BLaER1 (cell line): ENCODE results near the gene YIPF3.
"Not testable (repeated sequence)": the region's sequence is repeated elsewhere in the genome, so short reads cannot be mapped to it uniquely, and the experiment has no call there.

Experiments
- H3K27ac ChIP-seq: shearing (Covaris generic); formaldehyde crosslinking; 2 replicates; pipeline ENCODE4 v1.8.1; 2022
- H3K27me3 ChIP-seq: shearing (Covaris generic); formaldehyde crosslinking; 2 replicates; pipeline ENCODE4 v1.8.1; 2022
- H3K36me3 ChIP-seq: shearing (Covaris generic); formaldehyde crosslinking; 2 replicates; pipeline ENCODE4 v1.8.1; 2022
- H3K4me1 ChIP-seq: shearing (Covaris generic); formaldehyde crosslinking; 2 replicates; pipeline ENCODE4 v1.8.1; 2022
- H3K4me2 ChIP-seq: shearing (Covaris generic); formaldehyde crosslinking; 2 replicates; pipeline ENCODE4 v1.8.1; 2022
- H3K4me3 ChIP-seq: shearing (Covaris generic); formaldehyde crosslinking; 2 replicates; pipeline ENCODE4 v1.8.1; 2022
- H3K9ac ChIP-seq: shearing (Covaris generic); formaldehyde crosslinking; 2 replicates; pipeline ENCODE4 v1.8.1; 2022
- H3K9me3 ChIP-seq: shearing (Covaris generic); formaldehyde crosslinking; 2 replicates; pipeline ENCODE4 v1.8.1; 2022
- H4K20me1 ChIP-seq: shearing (Covaris generic); formaldehyde crosslinking; 2 replicates; pipeline ENCODE4 v1.8.1; 2022
- Cebpa-rat ChIP-seq: shearing (Covaris generic); IDR thresholded peaks from 2 replicates; pipeline ENCODE4 v1.8.1; 2022

YIPF3 gene

GRCh38 chr6:43478008-43478372, 38.7 kb downstream of the YIPF3 start:
- H3K36me3 ChIP-seq, result no peaks in the 10 kb centered on the region; the same call in 1 of the 2 replicates
- H3K4me3 ChIP-seq, result peak overlapping the region; percentile 71
- TF ChIP-seq Cebpa-rat, result no peak
- H3K4me1 ChIP-seq, result peaks cover 36% of the 10 kb centered on the region
- H3K27ac ChIP-seq, result peak overlapping the region; percentile 77
- H3K4me2 ChIP-seq, result peak overlapping the region; percentile 99
- H3K9me3 ChIP-seq, result no peaks in the 10 kb centered on the region
- peaks cover 17% of the 10 kb centered on the region for H4K20me1 ChIP-seq
- H3K27me3 ChIP-seq, result no peaks in the 10 kb centered on the region
- H3K9ac ChIP-seq, result peak overlapping the region; percentile 87

GRCh38 chr6:43477235-43478007, 39.3 kb downstream of the YIPF3 start, which contains the start of gene TJAP1:
Gene TJAP1 (plus strand): TSS chr6:43477570. CDS start chr6:43499002, 21,432 bp downstream.
- TF ChIP-seq Cebpa-rat, result no peak
- Histone ChIP-seq H3K27ac (peak within 1 kb of the TSS; percentile 77), H3K9ac (peak within 1 kb of the TSS; percentile 87), H3K4me2 (peak within 1 kb of the TSS; percentile 99), H3K36me3 (no peaks in the 10 kb centered on the region; the same call in 1 of the 2 replicates), H3K27me3 (no peaks in the 10 kb centered on the region), H3K9me3 (no peaks in the 10 kb centered on the region), H3K4me1 (peaks cover 36% of the 10 kb centered on the region), H4K20me1 (peaks cover 17% of the 10 kb centered on the region), H3K4me3 (peak within 1 kb of the TSS; percentile 71)

- Histone ChIP-seq H3K27me3 (no peaks in the 10 kb centered on the region), H3K27ac (no peak overlapping the region), H3K4me2 (peak overlapping the region; percentile 99), H3K36me3 (no peaks in the 10 kb centered on the region), H4K20me1 (peaks cover 17% of the 10 kb centered on the region; the same call in 1 of the 2 replicates), H3K4me3 (peak overlapping the region; percentile 71), H3K9ac (peak overlapping the region; percentile 87), H3K9me3 (no peaks in the 10 kb centered on the region), H3K4me1 (peaks cover 36% of the 10 kb centered on the region)
- TF ChIP-seq Cebpa-rat, result no peak
These were observed 40.0 kb downstream of the YIPF3 start for GRCh38 chr6:43476746-43477145.

- H4K20me1 ChIP-seq, result peaks cover 10% of the 10 kb centered on the region; the same call in 1 of the 2 replicates
- H3K9ac ChIP-seq, result no peak overlapping the region
- no peak overlapping the region for H3K4me2 ChIP-seq
- H3K4me1 ChIP-seq, result peaks cover 35% of the 10 kb centered on the region
- H3K9me3 ChIP-seq, result no peaks in the 10 kb centered on the region
- H3K36me3 ChIP-seq, result no peaks in the 10 kb centered on the region
- TF ChIP-seq Cebpa-rat, result no peak
- no peaks in the 10 kb centered on the region for H3K27me3 ChIP-seq
- no peak overlapping the region for H3K27ac ChIP-seq
- no peak overlapping the region for H3K4me3 ChIP-seq
These were observed 41.2 kb downstream of the YIPF3 start for GRCh38 chr6:43475516-43475915.

- H3K4me2 ChIP-seq, result no peak overlapping the region
- H3K9me3 ChIP-seq, result no peaks in the 10 kb centered on the region
- H3K36me3 ChIP-seq, result no peaks in the 10 kb centered on the region
- H3K4me1 ChIP-seq, result peaks cover 8% of the 10 kb centered on the region
- no peak overlapping the region for H3K9ac ChIP-seq
- TF ChIP-seq Cebpa-rat, result no peak
- no peaks in the 10 kb centered on the region for H4K20me1 ChIP-seq
- no peaks in the 10 kb centered on the region for H3K27me3 ChIP-seq
- H3K27ac ChIP-seq, result no peak overlapping the region
- no peak overlapping the region for H3K4me3 ChIP-seq
These were observed 44.2 kb downstream of the YIPF3 start for GRCh38 chr6:43472515-43472914.

GRCh38 chr6:43471399-43471798, 45.3 kb downstream of the YIPF3 start:
- H3K27me3 ChIP-seq, result no peaks in the 10 kb centered on the region
- no peak overlapping the region for H3K27ac ChIP-seq
- peaks cover under 1% of the 10 kb centered on the region for H3K4me1 ChIP-seq
- no peaks in the 10 kb centered on the region for H3K9me3 ChIP-seq
- no peak overlapping the region for H3K4me3 ChIP-seq
- H3K9ac ChIP-seq, result no peak overlapping the region
- H3K4me2 ChIP-seq, result no peak overlapping the region
- no peak for TF ChIP-seq Cebpa-rat
- no peaks in the 10 kb centered on the region for H3K36me3 ChIP-seq
- H4K20me1 ChIP-seq, result no peaks in the 10 kb centered on the region

- Histone ChIP-seq H3K9ac (no peak overlapping the region), H3K36me3 (no peaks in the 10 kb centered on the region), H3K9me3 (no peaks in the 10 kb centered on the region), H3K4me3 (no peak overlapping the region), H3K4me2 (no peak overlapping the region), H3K4me1 (no peaks in the 10 kb centered on the region), H3K27me3 (no peaks in the 10 kb centered on the region), H3K27ac (no peak overlapping the region), H4K20me1 (no peaks in the 10 kb centered on the region)
- TF ChIP-seq Cebpa-rat, result no peak
These were observed 46.8 kb downstream of the YIPF3 start for GRCh38 chr6:43469947-43470346.

- H3K9ac ChIP-seq, result no peak overlapping the region
- H3K4me1 ChIP-seq, result no peaks in the 10 kb centered on the region
- no peak overlapping the region for H3K4me3 ChIP-seq
- no peaks in the 10 kb centered on the region for H3K36me3 ChIP-seq
- TF ChIP-seq Cebpa-rat, result no peak
- no peaks in the 10 kb centered on the region for H3K27me3 ChIP-seq
- no peak overlapping the region for H3K27ac ChIP-seq
- H3K4me2 ChIP-seq, result no peak overlapping the region
- no peaks in the 10 kb centered on the region for H4K20me1 ChIP-seq
- no peaks in the 10 kb centered on the region for H3K9me3 ChIP-seq
These were observed 47.7 kb downstream of the YIPF3 start for GRCh38 chr6:43468748-43469681.

GRCh38 chr6:43468240-43468639, 48.5 kb downstream of the YIPF3 start:
- Histone ChIP-seq H3K27ac (no peak overlapping the region), H3K9me3 (no peaks in the 10 kb centered on the region), H3K36me3 (no peaks in the 10 kb centered on the region), H3K9ac (no peak overlapping the region), H3K27me3 (no peaks in the 10 kb centered on the region), H4K20me1 (no peaks in the 10 kb centered on the region), H3K4me2 (no peak overlapping the region), H3K4me1 (no peaks in the 10 kb centered on the region), H3K4me3 (no peak overlapping the region)
- TF ChIP-seq Cebpa-rat, result no peak

- H3K27me3 ChIP-seq, result no peaks in the 10 kb centered on the region
- H3K9me3 ChIP-seq, result no peaks in the 10 kb centered on the region
- H4K20me1 ChIP-seq, result no peaks in the 10 kb centered on the region
- H3K27ac ChIP-seq, result no peak overlapping the region
- H3K36me3 ChIP-seq, result no peaks in the 10 kb centered on the region
- no peak overlapping the region for H3K4me3 ChIP-seq
- no peak for TF ChIP-seq Cebpa-rat
- no peak overlapping the region for H3K9ac ChIP-seq
- no peak overlapping the region for H3K4me2 ChIP-seq
- H3K4me1 ChIP-seq, result no peaks in the 10 kb centered on the region
These were observed 49.0 kb downstream of the YIPF3 start for GRCh38 chr6:43467752-43468151.

GRCh38 chr6:43467265-43467664, 49.5 kb downstream of the YIPF3 start:
- H3K9me3 ChIP-seq, H3K4me3 ChIP-seq, H3K9ac ChIP-seq, H3K4me2 ChIP-seq, H3K27ac ChIP-seq, H3K27me3 ChIP-seq, H3K4me1 ChIP-seq, H4K20me1 ChIP-seq, H3K36me3 ChIP-seq: not testable (repeated sequence)
